GM08714 (cell line): ENCODE data around the gene ZNF277.
"Not testable (repeated sequence)": the region's sequence is repeated elsewhere in the genome, so short reads cannot be mapped to it uniquely, and the experiment has no call there.

Source experiments
- H3K4me3 ChIP-seq: fragments of 200-500 bp; sonication (Bioruptor generic); 2 replicates; pipeline ENCODE4 v1.5.1; 2014; ENCODE audit warnings: mild to moderate bottlenecking, low read length, inconsistent platforms
- ZNF274 ChIP-seq: IDR thresholded peaks from 2 replicates; pipeline ENCODE4 v1.6.1; 2012; ENCODE audit warnings: mild to moderate bottlenecking, low read depth, low read length

ZNF277 gene

GRCh38 chr7:112238852-112239610 lies 32.5 kb downstream of the ZNF277 start:
- no peak overlapping the region for H3K4me3 ChIP-seq
- no peak for TF ChIP-seq ZNF274

DNA sequence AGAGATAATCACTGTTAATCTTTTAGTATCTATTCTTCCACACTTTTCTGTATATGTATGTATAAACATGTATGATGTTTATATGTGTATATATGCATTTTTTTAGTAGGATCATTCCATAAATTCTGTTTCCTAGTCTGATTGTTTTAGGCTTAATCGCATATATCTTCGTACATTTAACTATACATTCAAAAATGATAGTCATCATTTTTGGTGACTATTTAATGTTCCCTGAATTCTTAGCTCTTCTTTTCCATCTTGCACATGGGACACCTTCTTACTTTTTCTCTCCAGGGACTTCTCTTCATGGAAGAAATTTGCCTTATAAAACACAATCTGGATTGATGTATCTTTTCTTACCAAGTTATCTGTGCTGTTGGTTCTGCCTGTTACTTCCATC lies 42.1 kb downstream of the ZNF277 start:
- no peak overlapping the region for H3K4me3 ChIP-seq
- TF ChIP-seq ZNF274 = no peak

DNA sequence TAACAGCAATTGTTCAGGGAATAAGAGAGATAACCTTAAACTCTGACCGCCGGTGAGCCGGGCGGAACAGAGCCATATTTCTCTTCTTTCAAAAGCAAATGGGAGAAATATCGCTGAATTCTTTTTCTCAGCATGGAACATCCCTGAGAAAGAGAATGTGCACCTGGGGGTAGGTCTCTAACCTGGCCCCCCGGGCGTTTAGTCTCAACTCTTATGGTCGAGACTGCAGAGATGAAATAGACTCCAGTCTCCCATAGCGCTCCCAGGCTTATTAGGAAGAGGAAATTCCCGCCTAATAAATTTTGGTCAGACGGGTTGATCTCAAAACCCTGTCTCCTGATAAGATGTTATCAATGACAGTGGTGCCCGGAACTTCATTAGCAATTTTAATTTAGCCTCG lies 43.5 kb downstream of the ZNF277 start:
- H3K4me3 ChIP-seq = not testable (repeated sequence)

- no peak overlapping the region for H3K4me3 ChIP-seq
- no peak for TF ChIP-seq ZNF274
These were observed 45.6 kb downstream of the ZNF277 start for GRCh38 chr7:112252141-112252540.

DNA sequence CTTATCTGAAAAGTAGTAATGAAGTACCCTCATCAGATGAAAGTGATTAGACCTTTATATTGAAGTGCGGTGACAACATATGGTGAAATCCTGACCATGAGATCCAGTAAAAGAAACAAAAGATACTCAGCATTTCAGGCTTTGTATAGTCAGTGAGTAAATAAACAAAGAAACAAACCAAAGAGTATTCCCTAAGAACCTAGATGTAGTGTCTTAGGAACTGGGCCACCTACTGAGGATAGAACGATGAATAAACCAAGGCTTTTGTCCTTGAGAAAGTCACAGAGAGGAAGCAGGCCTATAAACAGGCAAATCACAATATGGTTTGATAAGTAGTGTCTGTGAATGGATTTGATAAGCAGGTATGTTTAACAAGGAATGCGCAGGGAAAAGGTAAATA lies 46.2 kb downstream of the ZNF277 start:
- no peak for TF ChIP-seq ZNF274
- H3K4me3 ChIP-seq = no peak overlapping the region

DNA sequence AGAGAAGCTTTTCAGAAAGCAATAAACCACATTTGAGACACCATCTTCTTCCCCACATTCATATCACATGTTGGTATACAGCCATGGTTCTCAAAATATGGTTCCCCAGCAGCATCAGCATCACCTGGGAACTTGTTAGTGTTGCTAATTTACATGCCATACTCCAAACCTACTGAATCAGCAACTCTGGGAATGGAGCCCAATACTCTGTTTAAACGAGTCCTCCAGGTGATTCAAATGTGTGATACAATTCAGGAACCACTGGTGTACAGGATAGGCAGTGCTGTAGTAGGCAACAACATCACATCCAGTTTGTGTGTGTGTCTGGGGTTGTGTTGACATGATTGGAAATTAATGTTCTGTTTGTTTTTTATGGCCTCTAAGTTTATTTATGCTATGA lies 47.7 kb downstream of the ZNF277 start:
- TF ChIP-seq ZNF274 = no peak
- H3K4me3 ChIP-seq = no peak overlapping the region

DNA sequence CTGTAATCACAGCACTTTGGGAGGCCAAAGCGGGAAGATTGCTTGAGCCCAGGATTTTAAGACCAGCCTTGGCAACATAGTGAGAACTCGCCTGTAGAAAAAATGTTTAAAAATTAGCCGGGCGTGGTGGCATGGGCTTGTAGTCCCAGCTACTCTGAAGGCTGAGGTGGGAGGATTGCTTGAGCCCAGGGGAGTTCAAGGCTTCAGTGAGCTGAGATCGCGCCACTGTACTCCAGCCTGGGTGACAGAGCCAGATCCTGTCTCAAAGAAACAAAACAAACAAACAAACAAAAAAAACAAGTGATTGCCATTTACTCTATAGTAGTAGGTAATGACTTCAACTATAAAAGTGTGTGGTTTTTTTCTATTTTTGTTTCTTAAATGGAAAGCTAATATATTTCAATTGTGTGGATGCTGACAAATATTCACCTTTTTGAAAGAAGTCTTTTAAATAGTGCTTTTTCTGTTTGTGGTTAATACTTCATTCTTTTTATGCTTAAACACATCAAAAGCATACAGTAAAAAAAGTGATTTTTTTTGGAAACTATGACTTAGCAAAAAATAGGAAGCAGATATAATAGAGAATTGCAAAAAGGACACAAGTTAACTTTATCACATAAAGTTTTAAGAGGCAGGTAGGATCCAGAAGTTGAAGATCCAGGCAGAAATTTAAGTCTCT lies 48.4 kb downstream of the ZNF277 start:
- TF ChIP-seq ZNF274 = no peak
- H3K4me3 ChIP-seq = no peak overlapping the region

DNA sequence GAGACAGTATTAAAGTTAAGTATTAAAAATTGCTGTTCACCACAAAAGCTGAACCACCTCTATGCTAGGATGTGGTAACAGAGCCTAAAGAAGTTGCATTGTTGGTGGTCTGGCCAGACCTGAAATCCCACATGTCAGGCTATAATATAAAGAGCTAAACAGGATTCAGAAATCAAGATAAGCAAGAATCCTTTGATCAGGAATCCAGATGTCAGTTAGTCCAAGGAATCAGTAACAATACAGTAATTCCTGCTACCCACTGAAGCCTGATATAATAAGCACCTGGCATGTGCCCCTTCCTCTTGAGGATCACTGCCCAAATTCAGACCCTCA lies 48.9 kb downstream of the ZNF277 start:
- no peak overlapping the region for H3K4me3 ChIP-seq
- TF ChIP-seq ZNF274 = no peak

- TF ChIP-seq ZNF274 = no peak
- no peak overlapping the region for H3K4me3 ChIP-seq
These were observed 50.6 kb downstream of the ZNF277 start for GRCh38 chr7:112257073-112257472.

DNA sequence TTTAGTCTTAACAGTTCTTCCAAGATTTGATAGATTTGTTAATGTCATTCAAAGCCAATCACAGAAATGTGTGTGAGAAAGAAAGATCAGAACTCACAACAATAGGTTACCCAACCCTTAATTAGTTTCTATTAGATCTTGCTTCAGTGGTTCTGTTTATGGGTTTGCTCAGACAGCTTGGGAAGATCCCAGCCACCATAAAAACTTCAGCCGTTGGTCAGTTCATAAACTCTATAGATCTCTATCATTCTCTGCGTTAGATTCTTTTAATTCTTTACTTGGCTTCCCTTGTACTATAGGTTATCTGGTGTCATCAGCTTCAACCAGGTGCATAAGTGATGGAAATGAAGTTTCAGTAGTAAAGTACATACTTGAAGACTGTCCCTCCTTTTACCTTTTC lies 54.4 kb downstream of the ZNF277 start:
- no peak for TF ChIP-seq ZNF274
- no peak overlapping the region for H3K4me3 ChIP-seq

DNA sequence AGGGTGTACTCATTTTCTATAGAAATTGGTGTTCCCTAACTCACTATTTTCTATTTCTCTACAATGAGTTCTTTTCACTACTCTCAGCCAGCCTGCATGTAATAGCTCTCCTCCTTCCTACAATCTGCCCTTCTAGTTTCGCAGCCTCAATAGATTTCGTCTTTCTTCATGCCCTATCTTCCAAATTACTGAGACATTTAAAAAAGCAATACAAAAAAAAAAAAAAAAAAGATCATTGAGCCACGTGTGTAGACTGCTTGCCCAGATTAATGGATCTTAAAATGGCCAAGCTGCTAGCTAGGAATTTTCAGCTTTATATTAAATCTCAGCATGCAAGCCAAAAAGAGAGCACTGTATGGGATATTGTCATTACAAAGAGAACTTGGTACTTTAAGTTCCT lies 55.5 kb downstream of the ZNF277 start:
- TF ChIP-seq ZNF274 = no peak
- no peak overlapping the region for H3K4me3 ChIP-seq

DNA sequence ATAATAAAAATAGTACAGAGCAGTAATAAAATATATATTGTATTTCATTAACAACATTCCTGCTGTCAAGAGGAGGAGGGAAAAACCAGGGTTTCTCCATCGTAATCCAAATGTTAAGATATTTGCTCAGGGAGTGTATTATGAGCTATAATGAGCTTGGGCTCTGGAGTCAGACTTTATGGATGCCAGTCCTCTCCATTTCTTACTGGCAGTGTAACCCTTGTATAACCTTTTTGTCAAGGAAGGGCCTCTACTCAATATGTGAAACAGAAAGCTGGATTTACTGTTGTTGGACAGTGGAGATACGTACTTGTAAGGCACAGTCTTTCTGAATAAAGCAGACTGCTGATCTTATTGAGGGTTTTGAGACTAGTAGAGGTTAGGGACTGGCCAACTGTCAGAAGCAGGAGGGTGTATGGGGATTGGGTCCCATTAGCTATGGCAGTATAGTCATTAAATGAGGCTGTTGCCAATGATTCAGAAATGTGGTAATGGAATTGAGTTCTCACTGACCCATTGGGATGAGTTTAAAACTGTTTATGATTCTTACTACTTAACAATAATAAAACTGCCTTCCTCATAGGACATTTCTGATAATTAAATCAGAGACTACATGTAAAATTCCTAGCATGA lies 56.5 kb downstream of the ZNF277 start:
- no peak for TF ChIP-seq ZNF274
- H3K4me3 ChIP-seq = no peak overlapping the region

DNA sequence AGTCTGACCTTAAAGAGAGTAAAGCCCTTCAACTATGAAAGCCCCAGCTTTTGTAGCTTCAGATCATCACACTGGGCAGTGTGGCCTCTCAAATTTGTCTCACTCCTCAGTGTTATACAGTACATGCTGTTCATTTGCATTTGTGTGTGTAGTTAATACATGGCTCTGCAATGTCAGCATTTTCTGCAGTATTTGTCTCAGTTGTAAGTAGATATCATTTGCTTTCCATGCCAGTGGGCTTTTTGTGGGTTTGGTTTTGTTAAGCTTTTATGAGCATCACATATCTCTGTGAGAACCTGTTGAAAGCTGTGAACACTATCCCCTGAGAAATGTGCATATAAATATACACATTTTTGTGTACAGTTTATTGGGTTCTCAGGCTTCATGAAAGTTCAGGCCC lies 57.0 kb downstream of the ZNF277 start:
- H3K4me3 ChIP-seq = no peak overlapping the region
- no peak for TF ChIP-seq ZNF274

DNA sequence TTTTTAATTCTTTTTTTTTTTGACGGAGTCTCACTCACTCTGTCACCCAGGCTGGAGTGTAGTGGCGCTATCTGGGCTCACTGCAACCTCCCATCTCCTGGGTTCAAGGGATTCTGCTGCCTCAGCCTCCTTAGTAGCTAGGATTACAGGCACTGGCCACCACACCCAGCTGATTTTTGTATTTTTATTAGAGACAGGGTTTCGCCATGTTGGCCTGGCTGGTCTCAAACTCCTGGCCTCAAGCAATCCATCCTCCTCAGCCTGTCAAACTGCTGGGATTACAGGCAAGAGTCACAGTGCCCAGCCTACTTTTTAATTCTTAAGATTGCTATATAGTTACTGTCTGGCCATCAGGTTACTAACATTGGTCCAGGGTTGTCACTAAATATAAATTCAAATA lies 59.6 kb downstream of the ZNF277 start:
- H3K4me3 ChIP-seq = no peak overlapping the region
- TF ChIP-seq ZNF274 = no peak

- H3K4me3 ChIP-seq = no peak overlapping the region
- TF ChIP-seq ZNF274 = no peak
These were observed 60.2 kb downstream of the ZNF277 start for GRCh38 chr7:112266595-112267270.
